Panc1 (cell line): ENCODE measurements around the gene BRD2. TPM values are rescaled to one million over a fixed set of nuclear protein-coding genes. Genes with fewer than 3 reads are reported as not detected.

Experiments
- ATAC-seq: fragments of 200-7000 bp; cut with Tn5 transposase; 2 replicates; pipeline ENCODE4 v1.9.1; 2020; ENCODE audit warnings: mild to moderate bottlenecking, moderate library complexity
- BruUV-seq: library from RNA; stranded (reverse); fragments of 400-500 nt; replicated peaks from 2 replicates; lab custom pipeline; 2021; lab: Mats Ljungman, UMichigan
- CTCF ChIA-PET: fragments of 300-600 bp; sonication (Branson Sonifier 250); formaldehyde crosslinking; loops from one replicate; lab custom pipeline; 2022; ENCODE audit warnings: antibody characterized with exemption; lab: Charles Lee
- POLR2A ChIA-PET: fragments of 300-600 bp; sonication (Branson Sonifier 250); formaldehyde crosslinking; loops from one replicate; lab custom pipeline; 2022; ENCODE audit warnings: antibody characterized with exemption; lab: Charles Lee
- DNase-seq: peaks from one replicate; pipeline ENCODE4 v3.0.0-alpha.2; 2010; ENCODE audit warnings: low read depth, low spot score
- H3K27ac ChIP-seq: 2 replicates; pipeline ENCODE4 v1.5.1; 2011; ENCODE audit warnings: mild to moderate bottlenecking, low read length, inconsistent platforms
- H3K27me3 ChIP-seq: fragments of 200-500 bp; sonication (Bioruptor generic); 2 replicates; pipeline ENCODE4 v1.6.0; 2014; ENCODE audit warnings: low read length, inconsistent platforms; ENCODE audit not compliant: control insufficient read depth, insufficient read depth
- H3K36me3 ChIP-seq: fragments of 200-500 bp; sonication (Bioruptor generic); 2 replicates; pipeline ENCODE4 v1.5.1; 2014; ENCODE audit warnings: inconsistent platforms, mild to moderate bottlenecking, low read length, moderate library complexity; ENCODE audit not compliant: control insufficient read depth, insufficient read depth
- H3K4me1 ChIP-seq: 2 replicates; pipeline ENCODE4 v1.5.1; 2011; ENCODE audit warnings: inconsistent platforms, mild to moderate bottlenecking, low read length, moderate library complexity; ENCODE audit not compliant: control insufficient read depth, insufficient read depth
- H3K4me3 ChIP-seq, 2 experiments: 2 replicates each; pipeline ENCODE4 v1.5.1; 2011 to 2012; ENCODE audit warnings: low read depth in 2 of 2, low read length in 2 of 2, mild to moderate bottlenecking in 2 of 2, inconsistent platforms in 1 of 2, moderate library complexity in 1 of 2
- H3K9me3 ChIP-seq: fragments of 200-500 bp; sonication (Bioruptor generic); 2 replicates; pipeline ENCODE4 v1.5.1; 2014; ENCODE audit warnings: low read depth, mild to moderate bottlenecking, inconsistent platforms, low read length, moderate library complexity; ENCODE audit not compliant: control insufficient read depth, insufficient read depth
- CTCF ChIP-seq: fragments of 450-650 bp; IDR thresholded peaks from 2 replicates; pipeline ENCODE4 v1.5.1; 2017; ENCODE audit warnings: mild to moderate bottlenecking
- POLR2AphosphoS5 ChIP-seq: IDR thresholded peaks from 2 replicates; pipeline ENCODE4 v1.6.1; 2012; ENCODE audit warnings: mild to moderate bottlenecking, low read depth, low read length, moderate library complexity
- REST ChIP-seq, 2 experiments: IDR thresholded peaks; 2 replicates each; pipeline ENCODE4 v1.6.1; 2011 to 2012; ENCODE audit warnings: low read depth in 2 of 2, control low read depth in 1 of 2, low read length in 1 of 2, mild to moderate bottlenecking in 1 of 2, moderate library complexity in 1 of 2; ENCODE audit not compliant: insufficient read depth in 1 of 2
- SIN3A ChIP-seq: IDR thresholded peaks from 2 replicates; pipeline ENCODE4 v1.6.1; 2012; ENCODE audit warnings: low read depth, mild to moderate bottlenecking, low read length, moderate library complexity, borderline replicate concordance; ENCODE audit not compliant: insufficient read depth
- TCF7L2 ChIP-seq: IDR thresholded peaks from 2 replicates; pipeline ENCODE4 v1.6.1; 2011; ENCODE audit warnings: mild to moderate bottlenecking, low read depth, low read length, inconsistent platforms
- in situ Hi-C: cut with HindIII; loops from 2 replicates; pipeline ENCODE4 v1.10.0; 2016; ENCODE audit warnings: low sequenced_read_pairs, low pct_unique_long_range_greater_than_20kb
- intact Hi-C: fragments of 100-400 bp; cut with micrococcal nuclease; formaldehyde crosslinking; loops from one replicate; pipeline ENCODE4 v1.10.0; 2022; ENCODE audit not compliant: unreplicated experiment
- total RNA-seq: library from RNA; stranded (reverse); gene quantifications from one replicate; pipeline ENCODE4 v1.2.1, GENCODE V29; 2021; ENCODE audit not compliant: unreplicated experiment

The BRD2 gene
- total RNA-seq, 1 experiment from 2014 or later, result 209 TPM

GRCh38 chr6:32989368-32989767 lies 21.0 kb downstream of the BRD2 start:
- no peak overlapping the region for H3K4me3 ChIP-seq
- no peaks in the 10 kb centered on the region for H3K9me3 ChIP-seq
- ChIA-PET CTCF (interaction anchor here (0.9 kb wide), 1 partner anchor 14 kb away, joined by 3 read pairs; no protein-coding TSS in a partner anchor), POLR2A (no interaction called here)
- no peaks in the 10 kb centered on the region for H3K36me3 ChIP-seq
- H3K27ac ChIP-seq, result no peak overlapping the region
- H3K27me3 ChIP-seq, result peaks cover 2% of the 10 kb centered on the region; the same call in 1 of the 2 replicates
- no peaks in the 10 kb centered on the region for H3K4me1 ChIP-seq
- no peak for DNase-seq
- ATAC-seq, result no peak
- BruUV-seq, result no TSS peak
- in situ Hi-C loops (no loop called here), intact Hi-C loops (no loop called here)
- TF ChIP-seq REST (IDR thresholded peaks at IDR 0.05; ENCODE audit: insufficient read depth in 1 of 2, low read depth in 2 of 2, low read length in 1 of 2) (no peak), SIN3A (no peak), CTCF (no peak), TCF7L2 (no peak), POLR2AphosphoS5 (no peak)

GRCh38 chr6:32991972-32992371 lies 23.6 kb downstream of the BRD2 start:
- intact Hi-C loops, result no loop called here
- Histone ChIP-seq H3K36me3 (no peaks in the 10 kb centered on the region), H3K9me3 (no peaks in the 10 kb centered on the region), H3K27me3 (peaks cover 6% of the 10 kb centered on the region; the same call in 1 of the 2 replicates), H3K4me1 (no peaks in the 10 kb centered on the region), H3K4me3 (no peak overlapping the region), H3K27ac (no peak overlapping the region)
- no peak for DNase-seq
- POLR2A ChIA-PET, result no interaction called here
- CTCF ChIA-PET, result interaction anchor here (0.7 kb wide), 1 partner anchor 156 kb away, joined by 6 read pairs; no protein-coding TSS in a partner anchor
- TF ChIP-seq POLR2AphosphoS5 (no peak), TCF7L2 (no peak), REST (IDR thresholded peaks at IDR 0.05; ENCODE audit: insufficient read depth in 1 of 2, low read depth in 2 of 2, low read length in 1 of 2) (no peak), CTCF (no peak), SIN3A (no peak)
- in situ Hi-C loops, result no loop called here
- no peak for ATAC-seq
- no TSS peak for BruUV-seq
